DOHH2 (cell line): ENCODE results near the gene APEH.

Experiments
- CTCF ChIP-seq: fragments of 200-600 bp; sonication (generic); IDR thresholded peaks from one replicate; pipeline ENCODE4 v1.5.1; 2014; ENCODE audit warnings: antibody characterized with exemption, mild to moderate bottlenecking, low read depth, low read length; ENCODE audit not compliant: poor library complexity, severe bottlenecking
- EZH2phosphoT487 ChIP-seq: fragments of 200-600 bp; sonication (generic); IDR thresholded peaks from 2 replicates; pipeline ENCODE4 v1.6.1; 2017; ENCODE audit warnings: borderline replicate concordance, mild to moderate bottlenecking, antibody characterized with exemption, low read length, moderate library complexity, mixed read lengths

DNA sequence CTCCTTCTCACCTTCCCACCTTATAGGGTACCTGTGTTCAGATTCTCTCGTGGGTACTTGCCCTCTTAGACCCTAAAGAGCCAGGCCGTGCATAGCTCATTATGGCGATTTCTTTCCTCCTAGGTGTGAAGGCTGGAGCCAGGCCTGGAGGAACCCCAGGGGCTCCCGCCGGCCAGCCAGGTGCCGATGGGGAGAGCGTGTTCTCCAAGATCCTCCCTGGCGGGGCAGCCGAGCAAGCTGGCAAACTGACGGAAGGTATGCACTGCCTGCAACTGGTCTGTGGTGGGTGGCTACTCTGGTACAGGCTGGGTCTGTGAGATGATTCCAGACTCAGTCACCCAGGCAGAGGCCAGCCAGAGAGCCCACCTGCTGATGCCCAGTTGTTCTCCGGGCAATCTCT, 9.9 kb upstream of the APEH start:
- TF ChIP-seq CTCF (no peak), EZH2phosphoT487 (no peak)
